Gastrocnemius medialis (tissue), 4 donors: ENCODE measurements around the gene KPNB1. TPM values are rescaled to one million over a fixed set of nuclear protein-coding genes. Genes with fewer than 3 reads are reported as not detected.

Experiments used
- ATAC-seq, 2 donors: fragments of 150-250 bp; one replicate each; pipeline ENCODE4 v1.9.1; 2016
- DNase-seq, 2 donors: peaks; one replicate each; pipeline ENCODE4 v3.0.0-alpha.2; 2019
- H3K27ac ChIP-seq, 4 donors: fragments of 200-600 bp; sonication (generic); 1 replicate in 1 of 4; 2 replicates in 3 of 4; pipeline ENCODE4 v1.5.1; 2016 to 2018; ENCODE audit warnings: mild to moderate bottlenecking in 2 of 4, moderate library complexity in 1 of 4
- H3K27me3 ChIP-seq, 3 donors: fragments of 200-600 bp; sonication (generic) in 2 of 3; 1 replicate in 1 of 3; 2 replicates in 2 of 3; pipeline versions ENCODE4 v1.5.1 to v1.6.0; 2016 to 2019; ENCODE audit warnings: mild to moderate bottlenecking in 1 of 3, moderate library complexity in 1 of 3
- H3K36me3 ChIP-seq, 2 donors: fragments of 200-600 bp; sonication (generic) in 1 of 2; one replicate each; pipeline ENCODE4 v1.5.1; 2017 to 2018
- H3K4me1 ChIP-seq, 2 donors: fragments of 200-600 bp; sonication (generic) in 1 of 2; one replicate each; pipeline ENCODE4 v1.5.1; 2016 to 2017; ENCODE audit warnings: mild to moderate bottlenecking in 2 of 2
- H3K4me3 ChIP-seq, 4 donors: fragments of 200-600 bp; sonication (generic) in 3 of 4; 1 replicate in 1 of 4; 2 replicates in 3 of 4; pipeline ENCODE4 v1.5.1; 2016 to 2019; ENCODE audit warnings: mild to moderate bottlenecking in 2 of 4
- H3K9me3 ChIP-seq, 3 donors: fragments of 200-600 bp; sonication (generic) in 2 of 3; 1 replicate in 1 of 3; 2 replicates in 2 of 3; pipeline ENCODE4 v1.5.1; 2016 to 2019
- POLR2A ChIP-seq, 2 donors: fragments of 450-650 bp; IDR thresholded peaks; one replicate each; pipeline ENCODE4 v1.6.1; 2017; ENCODE audit warnings: antibody characterized with exemption in 2 of 2, mild to moderate bottlenecking in 2 of 2, moderate library complexity in 2 of 2
- in situ Hi-C, 4 donors: fragments of 200-750 bp; cut with MboI; loops; one replicate each; pipeline versions ENCODE4 v1.15.0 to v1.8.0; 2017; ENCODE audit warnings: low sequenced_read_pairs in 4 of 4
- intact Hi-C: fragments of 100-400 bp; cut with DNase I; formaldehyde crosslinking; loops from one replicate; pipeline ENCODE4 v1.15.1; 2023; ENCODE audit warnings: low total_unique reads
- total RNA-seq, 4 donors: library from RNA; depleted of rRNA; stranded (reverse); fragments of >200 nt; gene quantifications; one replicate each; pipeline versions ENCODE4 v1.1.0 to v1.2.3, GENCODE V29; 2016
- TF ChIP-seq, protein P1 (sequence below), 5 experiments: fragments of 450-650 bp in 3 of 5; fragments of 200-600 bp in 2 of 5; sonication (generic) in 2 of 5; IDR thresholded peaks in 4 of 5; conservative IDR thresholded peaks in 1 of 5; 1 replicate in 4 of 5; 2 replicates in 1 of 5; pipeline ENCODE4 v1.5.1; 2016 to 2019; ENCODE audit warnings: antibody characterized with exemption in 5 of 5, mild to moderate bottlenecking in 3 of 5, moderate library complexity in 3 of 5

Gene KPNB1
- total RNA-seq, 4 donors from 2014 or later, result 170 to 238 (median 211) TPM

DNA sequence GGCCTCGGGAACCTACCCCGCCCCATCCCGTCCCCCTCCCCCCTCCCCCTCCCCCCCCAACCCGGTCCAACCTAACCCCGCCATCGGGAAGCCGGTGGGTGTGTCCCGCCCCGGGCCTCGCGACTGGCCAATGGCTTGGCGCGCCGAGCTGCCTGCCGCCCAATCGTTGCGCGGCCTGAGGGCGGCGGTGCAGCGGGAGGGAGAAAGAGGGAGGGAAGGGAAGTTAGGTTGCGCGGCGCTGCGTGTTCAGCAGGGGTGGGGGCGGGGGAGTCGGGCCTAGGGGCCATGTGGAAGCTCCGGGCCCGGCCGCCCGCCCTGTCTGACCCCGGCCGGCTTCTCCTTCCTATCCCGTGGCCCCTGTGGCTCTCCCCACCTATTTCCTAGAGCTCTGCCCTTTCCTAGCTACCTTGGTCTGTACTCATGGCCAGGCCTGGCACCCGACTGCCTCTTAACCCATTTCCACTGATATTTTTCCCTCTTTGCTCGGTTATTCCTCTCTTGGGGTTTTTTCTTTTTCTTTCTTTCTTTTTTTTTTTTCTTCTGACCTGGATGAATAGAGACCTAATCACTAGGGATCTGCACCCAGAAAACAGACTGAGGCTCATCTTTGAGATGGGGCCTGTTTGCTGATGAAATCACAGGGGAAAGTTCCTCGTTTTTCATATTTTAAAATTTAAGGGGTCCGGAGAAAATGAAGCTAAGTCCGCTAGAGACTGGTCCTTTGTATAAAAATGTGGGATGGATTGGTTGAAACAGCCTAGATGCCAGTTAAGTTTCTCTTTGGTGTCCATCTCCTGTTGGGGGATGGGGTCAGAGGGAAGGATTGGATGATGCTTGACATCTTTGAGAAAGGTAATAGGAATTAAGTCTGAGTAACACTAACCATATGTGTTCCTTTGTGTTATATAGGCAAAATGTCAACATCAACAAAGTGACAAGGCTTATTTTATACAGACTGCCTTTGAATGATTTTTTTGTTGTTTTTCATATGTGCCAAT is 1.1 kb downstream of the KPNB1 start:
- peak; percentile 94 to 96 for DNase-seq
- no peak for TF ChIP-seq POLR2A (IDR thresholded peaks at IDR 0.05)
- TF ChIP-seq, protein P1, sequence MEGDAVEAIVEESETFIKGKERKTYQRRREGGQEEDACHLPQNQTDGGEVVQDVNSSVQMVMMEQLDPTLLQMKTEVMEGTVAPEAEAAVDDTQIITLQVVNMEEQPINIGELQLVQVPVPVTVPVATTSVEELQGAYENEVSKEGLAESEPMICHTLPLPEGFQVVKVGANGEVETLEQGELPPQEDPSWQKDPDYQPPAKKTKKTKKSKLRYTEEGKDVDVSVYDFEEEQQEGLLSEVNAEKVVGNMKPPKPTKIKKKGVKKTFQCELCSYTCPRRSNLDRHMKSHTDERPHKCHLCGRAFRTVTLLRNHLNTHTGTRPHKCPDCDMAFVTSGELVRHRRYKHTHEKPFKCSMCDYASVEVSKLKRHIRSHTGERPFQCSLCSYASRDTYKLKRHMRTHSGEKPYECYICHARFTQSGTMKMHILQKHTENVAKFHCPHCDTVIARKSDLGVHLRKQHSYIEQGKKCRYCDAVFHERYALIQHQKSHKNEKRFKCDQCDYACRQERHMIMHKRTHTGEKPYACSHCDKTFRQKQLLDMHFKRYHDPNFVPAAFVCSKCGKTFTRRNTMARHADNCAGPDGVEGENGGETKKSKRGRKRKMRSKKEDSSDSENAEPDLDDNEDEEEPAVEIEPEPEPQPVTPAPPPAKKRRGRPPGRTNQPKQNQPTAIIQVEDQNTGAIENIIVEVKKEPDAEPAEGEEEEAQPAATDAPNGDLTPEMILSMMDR (IDR thresholded peaks at IDR 0.05 in 4 of 5, conservative IDR thresholded peaks at IDR 0.05 in 1 of 5), result no peak
- intact Hi-C loops, result no loop called here
- in situ Hi-C loops, result loop anchor here in 1 of 4 donors (25.0 kb wide), 1 partner anchor 136 kb away; no protein-coding TSS in a partner anchor
- peaks cover 31 to 35% of the 10 kb centered on the region in 2 donors for H3K4me1 ChIP-seq
- no peaks in the 10 kb centered on the region for H3K27me3 ChIP-seq
- H3K36me3 ChIP-seq, result peaks cover 0 to 45% of the 10 kb centered on the region in 2 donors
- ATAC-seq, result peak; percentile 51 to 58
- H3K27ac ChIP-seq, result peak overlapping the region; percentile 94 to 98 (median 97)
- H3K4me3 ChIP-seq, result peak overlapping the region; percentile 78 to 96 (median 88)
- no peaks in the 10 kb centered on the region for H3K9me3 ChIP-seq

DNA sequence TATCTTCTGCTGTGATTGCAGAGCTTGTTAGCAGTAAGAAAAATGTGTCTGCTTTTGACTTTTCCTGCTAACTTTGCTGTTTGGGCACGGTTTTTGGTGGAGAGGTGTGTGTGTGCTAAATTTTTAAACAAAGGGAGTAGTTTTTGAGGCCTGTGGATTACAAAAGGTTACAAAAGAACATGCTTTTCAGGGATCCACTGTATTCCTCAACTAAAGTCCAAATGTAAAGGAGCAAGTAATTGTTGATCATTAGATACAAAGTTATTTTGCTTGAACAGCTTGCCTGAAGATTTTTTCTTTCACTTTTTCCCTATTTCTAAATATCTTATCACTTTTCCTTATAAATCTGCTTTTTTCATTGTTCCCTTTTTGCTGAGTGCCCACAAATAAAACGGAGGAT is 2.0 kb downstream of the KPNB1 start:
- intact Hi-C loops (no loop called here), in situ Hi-C loops (loop anchor here in 1 of 4 donors (25.0 kb wide), 1 partner anchor 136 kb away; no protein-coding TSS in a partner anchor)
- no peak for TF ChIP-seq POLR2A (IDR thresholded peaks at IDR 0.05)
- TF ChIP-seq, protein P1 (IDR thresholded peaks at IDR 0.05 in 4 of 5, conservative IDR thresholded peaks at IDR 0.05 in 1 of 5), result no peak
- H3K36me3 ChIP-seq, result peaks cover 0 to 53% of the 10 kb centered on the region in 2 donors
- peak overlapping the region in 3 of 4 donors; percentile 96 to 98 (median 98) for H3K27ac ChIP-seq
- no peaks in the 10 kb centered on the region for H3K9me3 ChIP-seq
- H3K4me1 ChIP-seq, result peaks cover 31 to 40% of the 10 kb centered on the region in 2 donors
- ATAC-seq, result no peak
- H3K4me3 ChIP-seq, result no peak overlapping the region
- no peak for DNase-seq
- H3K27me3 ChIP-seq, result no peaks in the 10 kb centered on the region

DNA sequence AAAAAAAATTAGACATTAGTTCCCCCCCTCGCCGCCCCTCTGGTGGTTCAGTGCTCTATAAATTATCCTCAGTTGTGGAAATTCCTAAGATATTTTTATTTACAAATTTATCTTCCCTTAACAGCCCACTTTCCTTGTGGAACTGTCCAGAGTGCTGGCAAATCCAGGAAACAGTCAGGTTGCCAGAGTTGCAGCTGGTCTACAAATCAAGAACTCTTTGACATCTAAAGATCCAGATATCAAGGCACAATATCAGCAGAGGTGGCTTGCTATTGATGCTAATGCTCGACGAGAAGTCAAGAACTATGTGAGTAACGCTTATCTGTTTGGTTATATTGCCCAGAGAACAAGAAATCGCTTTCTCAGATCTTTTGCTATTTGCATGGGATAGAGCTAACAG is 2.9 kb downstream of the KPNB1 start:
- Histone ChIP-seq H3K36me3 (peaks cover 0 to 61% of the 10 kb centered on the region in 2 donors), H3K9me3 (no peaks in the 10 kb centered on the region), H3K4me3 (no peak overlapping the region), H3K27me3 (no peaks in the 10 kb centered on the region), H3K27ac (peak overlapping the region in 1 of 4 donors; percentile 98), H3K4me1 (peaks cover 31 to 40% of the 10 kb centered on the region in 2 donors)
- intact Hi-C loops, result no loop called here
- TF ChIP-seq, protein P1 (IDR thresholded peaks at IDR 0.05 in 4 of 5, conservative IDR thresholded peaks at IDR 0.05 in 1 of 5), result no peak
- TF ChIP-seq POLR2A (IDR thresholded peaks at IDR 0.05), result no peak
- in situ Hi-C loops, result loop anchor here in 1 of 4 donors (25.0 kb wide), 1 partner anchor 135 kb away; no protein-coding TSS in a partner anchor
- ATAC-seq, result no peak
- no peak for DNase-seq

DNA sequence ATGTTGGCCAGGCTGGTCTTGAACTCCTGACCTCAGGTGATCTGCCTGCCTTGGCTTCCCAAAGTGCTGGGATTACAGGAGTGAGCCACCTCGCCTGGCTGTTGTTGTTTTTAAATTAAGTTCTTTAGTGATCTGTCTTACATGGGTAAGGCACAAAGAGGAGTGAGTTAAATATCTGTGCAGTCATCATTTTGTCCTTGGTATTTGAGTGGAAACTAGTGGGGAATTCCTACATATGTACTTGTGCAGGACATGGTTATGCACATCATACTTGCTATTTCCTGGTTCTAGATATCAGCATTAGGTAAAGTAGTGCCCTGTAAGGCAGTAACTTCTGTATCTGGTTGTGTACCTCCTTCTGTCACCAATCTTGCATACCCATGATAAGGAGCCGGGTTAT is 3.7 kb downstream of the KPNB1 start:
- in situ Hi-C loops (loop anchor here in 1 of 4 donors (25.0 kb wide), 1 partner anchor 134 kb away; no protein-coding TSS in a partner anchor), intact Hi-C loops (no loop called here)
- Histone ChIP-seq H3K9me3 (no peaks in the 10 kb centered on the region), H3K4me3 (no peak overlapping the region), H3K27me3 (no peaks in the 10 kb centered on the region), H3K4me1 (peaks cover 28 to 36% of the 10 kb centered on the region in 2 donors), H3K36me3 (peaks cover 0 to 70% of the 10 kb centered on the region in 2 donors), H3K27ac (peak overlapping the region in 1 of 4 donors; percentile 37)
- TF ChIP-seq, protein P1 (IDR thresholded peaks at IDR 0.05 in 4 of 5, conservative IDR thresholded peaks at IDR 0.05 in 1 of 5), result no peak
- no peak for TF ChIP-seq POLR2A (IDR thresholded peaks at IDR 0.05)
- ATAC-seq (no peak), DNase-seq (no peak)
